ENCODE results near the gene CHAF1B.
A peak's percentile ranks its signal among the peaks of the same experiment; 100 is the strongest.

The CHAF1B gene

DNA sequence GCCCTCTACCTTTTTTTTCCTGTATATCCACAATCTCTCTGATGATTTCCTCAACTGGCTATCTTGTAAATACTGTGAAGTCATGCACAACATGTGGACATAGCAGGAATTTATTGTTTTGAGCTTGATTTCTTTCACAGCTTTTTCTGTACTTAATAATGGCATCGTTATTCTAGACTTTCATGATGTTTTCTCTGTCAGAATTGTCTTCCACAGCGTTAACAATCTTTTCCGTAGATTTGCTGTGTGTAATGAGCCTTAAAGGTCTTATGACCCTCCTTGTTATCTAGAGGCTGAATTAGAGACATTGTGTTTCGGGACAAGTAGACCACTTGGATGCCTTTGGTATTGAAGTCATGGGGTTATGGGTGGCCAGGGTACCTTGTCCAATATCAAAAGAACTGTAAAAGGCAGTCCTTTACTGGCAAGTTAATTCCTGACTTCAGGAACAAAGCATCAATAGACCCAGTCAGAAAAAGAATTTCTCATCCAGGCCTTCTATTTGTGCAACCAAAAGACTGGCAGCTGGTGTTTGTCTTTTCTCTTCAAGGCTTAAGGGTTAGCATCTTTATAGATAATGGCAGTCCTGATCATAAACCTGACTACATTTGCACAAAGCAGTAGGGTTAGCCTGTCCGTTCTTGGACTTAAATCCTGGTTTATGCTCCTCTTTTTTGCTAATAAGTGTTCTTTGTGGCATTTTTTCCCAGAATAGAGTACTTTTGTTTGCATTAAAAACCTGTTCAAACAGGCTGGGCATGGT is 30.1 kb upstream of the CHAF1B start:
- Histone ChIP-seq H3K4me3 (ENCODE audit: low read depth, low read length) (no peak overlapping the region), H3K4me1 (ENCODE audit: control insufficient read depth, insufficient read depth, low read length) (peaks cover 5% of the 10 kb centered on the region), H3K9me3 (ENCODE audit: control insufficient read depth, insufficient read depth, low read depth, low read length) (no peaks in the 10 kb centered on the region), H3K36me3 (ENCODE audit: control insufficient read depth in 2 of 2, insufficient read depth in 1 of 2, low read length in 2 of 2) (peaks cover 63 to 69% of the 10 kb centered on the region in 2 experiments), H3K27ac (ENCODE audit: extremely low read depth, low read depth, low read length) (no peak overlapping the region)
- TF ChIP-seq FEZF1 (tag by site-specific recombination; IDR thresholded peaks at IDR 0.05) (0 out of 2 replicates have a peak, but pooled peaks have one; percentile 51), ZNF677 (tag by site-specific recombination; IDR thresholded peaks at IDR 0.05) (no peak), ZNF184 (tag by site-specific recombination; IDR thresholded peaks at IDR 0.05) (no peak), ZNF747 (tag by site-specific recombination; IDR thresholded peaks at IDR 0.05) (no peak)
- TF ChIP-seq, protein P1, sequence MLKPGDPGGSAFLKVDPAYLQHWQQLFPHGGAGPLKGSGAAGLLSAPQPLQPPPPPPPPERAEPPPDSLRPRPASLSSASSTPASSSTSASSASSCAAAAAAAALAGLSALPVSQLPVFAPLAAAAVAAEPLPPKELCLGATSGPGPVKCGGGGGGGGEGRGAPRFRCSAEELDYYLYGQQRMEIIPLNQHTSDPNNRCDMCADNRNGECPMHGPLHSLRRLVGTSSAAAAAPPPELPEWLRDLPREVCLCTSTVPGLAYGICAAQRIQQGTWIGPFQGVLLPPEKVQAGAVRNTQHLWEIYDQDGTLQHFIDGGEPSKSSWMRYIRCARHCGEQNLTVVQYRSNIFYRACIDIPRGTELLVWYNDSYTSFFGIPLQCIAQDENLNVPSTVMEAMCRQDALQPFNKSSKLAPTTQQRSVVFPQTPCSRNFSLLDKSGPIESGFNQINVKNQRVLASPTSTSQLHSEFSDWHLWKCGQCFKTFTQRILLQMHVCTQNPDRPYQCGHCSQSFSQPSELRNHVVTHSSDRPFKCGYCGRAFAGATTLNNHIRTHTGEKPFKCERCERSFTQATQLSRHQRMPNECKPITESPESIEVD (tag by site-specific recombination; IDR thresholded peaks at IDR 0.05) = peak; percentile 81
- TF ChIP-seq, protein P2, sequence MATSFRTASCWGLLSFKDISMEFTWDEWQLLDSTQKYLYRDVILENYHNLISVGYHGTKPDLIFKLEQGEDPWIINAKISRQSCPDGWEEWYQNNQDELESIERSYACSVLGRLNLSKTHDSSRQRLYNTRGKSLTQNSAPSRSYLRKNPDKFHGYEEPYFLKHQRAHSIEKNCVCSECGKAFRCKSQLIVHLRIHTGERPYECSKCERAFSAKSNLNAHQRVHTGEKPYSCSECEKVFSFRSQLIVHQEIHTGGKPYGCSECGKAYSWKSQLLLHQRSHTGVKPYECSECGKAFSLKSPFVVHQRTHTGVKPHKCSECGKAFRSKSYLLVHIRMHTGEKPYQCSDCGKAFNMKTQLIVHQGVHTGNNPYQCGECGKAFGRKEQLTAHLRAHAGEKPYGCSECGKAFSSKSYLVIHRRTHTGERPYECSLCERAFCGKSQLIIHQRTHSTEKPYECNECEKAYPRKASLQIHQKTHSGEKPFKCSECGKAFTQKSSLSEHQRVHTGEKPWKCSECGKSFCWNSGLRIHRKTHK (tag by site-specific recombination; IDR thresholded peaks at IDR 0.05) = no peak
- CTCF ChIA-PET = no interaction called here
- POLR2A ChIA-PET = interaction anchor here (0.6 kb wide), 2 partner anchors 50 to 123 kb away, joined by 3 read pairs; no protein-coding TSS in a partner anchor

DNA sequence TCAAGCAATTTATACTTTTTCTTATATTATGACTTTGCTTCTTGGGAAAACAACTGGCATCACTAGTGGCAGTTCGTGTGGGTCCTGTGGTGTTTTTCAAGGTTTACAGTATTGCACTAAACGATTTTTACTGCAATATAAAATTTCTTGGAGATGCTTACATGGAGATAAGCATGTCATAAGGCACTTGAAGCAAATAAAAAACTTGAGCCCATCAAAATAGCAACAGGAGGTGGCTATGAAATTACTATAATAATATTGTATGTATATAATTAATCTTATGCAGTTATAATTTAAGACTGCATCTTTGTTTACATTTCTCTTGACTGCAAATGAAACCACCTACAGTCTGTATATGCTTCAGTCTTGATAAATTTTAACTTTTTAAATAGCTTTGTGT is 29.3 kb upstream of the CHAF1B start:
- POLR2A ChIA-PET = interaction anchor here (0.6 kb wide), 1 partner anchor 123 kb away, joined by 3 read pairs; no protein-coding TSS in a partner anchor
- no peak for TF ChIP-seq YY2 (tag by site-specific recombination; IDR thresholded peaks at IDR 0.05)
- peak; percentile 85 for TF ChIP-seq GLI2 (tag by site-specific recombination; IDR thresholded peaks at IDR 0.05; ENCODE audit: borderline replicate concordance, low read depth)
- TF ChIP-seq ZNF146 (tag by site-specific recombination; IDR thresholded peaks at IDR 0.05) = no peak
- TF ChIP-seq ZFP3 (tag by site-specific recombination; IDR thresholded peaks at IDR 0.05; ENCODE audit: low read depth) = no peak
- TF ChIP-seq, protein P3, sequence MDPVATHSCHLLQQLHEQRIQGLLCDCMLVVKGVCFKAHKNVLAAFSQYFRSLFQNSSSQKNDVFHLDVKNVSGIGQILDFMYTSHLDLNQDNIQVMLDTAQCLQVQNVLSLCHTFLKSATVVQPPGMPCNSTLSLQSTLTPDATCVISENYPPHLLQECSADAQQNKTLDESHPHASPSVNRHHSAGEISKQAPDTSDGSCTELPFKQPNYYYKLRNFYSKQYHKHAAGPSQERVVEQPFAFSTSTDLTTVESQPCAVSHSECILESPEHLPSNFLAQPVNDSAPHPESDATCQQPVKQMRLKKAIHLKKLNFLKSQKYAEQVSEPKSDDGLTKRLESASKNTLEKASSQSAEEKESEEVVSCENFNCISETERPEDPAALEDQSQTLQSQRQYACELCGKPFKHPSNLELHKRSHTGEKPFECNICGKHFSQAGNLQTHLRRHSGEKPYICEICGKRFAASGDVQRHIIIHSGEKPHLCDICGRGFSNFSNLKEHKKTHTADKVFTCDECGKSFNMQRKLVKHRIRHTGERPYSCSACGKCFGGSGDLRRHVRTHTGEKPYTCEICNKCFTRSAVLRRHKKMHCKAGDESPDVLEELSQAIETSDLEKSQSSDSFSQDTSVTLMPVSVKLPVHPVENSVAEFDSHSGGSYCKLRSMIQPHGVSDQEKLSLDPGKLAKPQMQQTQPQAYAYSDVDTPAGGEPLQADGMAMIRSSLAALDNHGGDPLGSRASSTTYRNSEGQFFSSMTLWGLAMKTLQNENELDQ (tag by site-specific recombination; IDR thresholded peaks at IDR 0.05; ENCODE audit: low read depth) = peak; percentile 68; the same call in 1 of the 2 replicates
- no peak for TF ChIP-seq ZNF248 (tag by site-specific recombination; IDR thresholded peaks at IDR 0.05)
- no peak; the same call in 1 of the 2 replicates for TF ChIP-seq ZIC2 (tag by site-specific recombination; IDR thresholded peaks at IDR 0.05)
- no peak for TF ChIP-seq ZNF19 (tag by site-specific recombination; IDR thresholded peaks at IDR 0.05; ENCODE audit: low read depth)
- TF ChIP-seq ZNF76 (tag by site-specific recombination; IDR thresholded peaks at IDR 0.05; ENCODE audit: borderline replicate concordance, low read depth) = no peak
- TF ChIP-seq ZNF112 (tag by site-specific recombination; IDR thresholded peaks at IDR 0.05) = no peak
- TF ChIP-seq ZFP37 (tag by site-specific recombination; IDR thresholded peaks at IDR 0.05) = no peak
- no peak for TF ChIP-seq ZNF473 (tag by site-specific recombination; IDR thresholded peaks at IDR 0.05)
- peak; percentile 89 for TF ChIP-seq SP7 (tag by site-specific recombination; IDR thresholded peaks at IDR 0.05)
- TF ChIP-seq ZBTB7A (tag by site-specific recombination; IDR thresholded peaks at IDR 0.05; ENCODE audit: low read depth) = no peak
- no peak for TF ChIP-seq ZNF404 (tag by site-specific recombination; IDR thresholded peaks at IDR 0.05)
- TF ChIP-seq ZNF157 (tag by site-specific recombination; IDR thresholded peaks at IDR 0.05) = no peak
- TF ChIP-seq, protein P4, sequence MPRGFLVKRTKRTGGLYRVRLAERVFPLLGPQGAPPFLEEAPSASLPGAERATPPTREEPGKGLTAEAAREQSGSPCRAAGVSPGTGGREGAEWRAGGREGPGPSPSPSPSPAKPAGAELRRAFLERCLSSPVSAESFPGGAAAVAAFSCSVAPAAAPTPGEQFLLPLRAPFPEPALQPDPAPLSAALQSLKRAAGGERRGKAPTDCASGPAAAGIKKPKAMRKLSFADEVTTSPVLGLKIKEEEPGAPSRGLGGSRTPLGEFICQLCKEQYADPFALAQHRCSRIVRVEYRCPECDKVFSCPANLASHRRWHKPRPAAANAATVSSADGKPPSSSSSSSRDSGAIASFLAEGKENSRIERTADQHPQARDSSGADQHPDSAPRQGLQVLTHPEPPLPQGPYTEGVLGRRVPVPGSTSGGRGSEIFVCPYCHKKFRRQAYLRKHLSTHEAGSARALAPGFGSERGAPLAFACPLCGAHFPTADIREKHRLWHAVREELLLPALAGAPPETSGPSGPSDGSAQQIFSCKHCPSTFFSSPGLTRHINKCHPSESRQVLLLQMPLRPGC (tag by site-specific recombination; IDR thresholded peaks at IDR 0.05) = no peak
- peak; percentile 59 for TF ChIP-seq ZBTB8A (tag by site-specific recombination; IDR thresholded peaks at IDR 0.05)
- TF ChIP-seq ZNF561 (tag by site-specific recombination; IDR thresholded peaks at IDR 0.05; ENCODE audit: borderline replicate concordance) = peak; percentile 83; the same call in 1 of the 2 replicates
- no peak; the same call in 1 of the 2 replicates for TF ChIP-seq ZNF341 (tag by site-specific recombination; IDR thresholded peaks at IDR 0.05; ENCODE audit: low read depth)
- TF ChIP-seq, protein P5, sequence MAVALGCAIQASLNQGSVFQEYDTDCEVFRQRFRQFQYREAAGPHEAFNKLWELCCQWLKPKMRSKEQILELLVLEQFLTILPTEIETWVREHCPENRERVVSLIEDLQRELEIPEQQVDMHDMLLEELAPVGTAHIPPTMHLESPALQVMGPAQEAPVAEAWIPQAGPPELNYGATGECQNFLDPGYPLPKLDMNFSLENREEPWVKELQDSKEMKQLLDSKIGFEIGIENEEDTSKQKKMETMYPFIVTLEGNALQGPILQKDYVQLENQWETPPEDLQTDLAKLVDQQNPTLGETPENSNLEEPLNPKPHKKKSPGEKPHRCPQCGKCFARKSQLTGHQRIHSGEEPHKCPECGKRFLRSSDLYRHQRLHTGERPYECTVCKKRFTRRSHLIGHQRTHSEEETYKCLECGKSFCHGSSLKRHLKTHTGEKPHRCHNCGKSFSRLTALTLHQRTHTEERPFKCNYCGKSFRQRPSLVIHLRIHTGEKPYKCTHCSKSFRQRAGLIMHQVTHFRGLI (tag by site-specific recombination; IDR thresholded peaks at IDR 0.05) = no peak

More for the DNA sequence above, 29.3 kb upstream of the CHAF1B start:
- Histone ChIP-seq H3K4me3 (ENCODE audit: low read depth, low read length) (no peak overlapping the region), H3K4me1 (ENCODE audit: control insufficient read depth, insufficient read depth, low read length) (peaks cover 5% of the 10 kb centered on the region), H3K36me3 (ENCODE audit: control insufficient read depth in 2 of 2, insufficient read depth in 1 of 2, low read length in 2 of 2) (peaks cover 68 to 69% of the 10 kb centered on the region in 2 experiments), H3K9me3 (ENCODE audit: control insufficient read depth, insufficient read depth, low read depth, low read length) (no peaks in the 10 kb centered on the region), H3K27ac (ENCODE audit: extremely low read depth, low read depth, low read length) (no peak overlapping the region)
- CTCF ChIA-PET = no interaction called here
